Upper lobe of right lung (tissue), 1 donor: ENCODE measurements around the gene GRID2. TPM values are rescaled to one million over a fixed set of nuclear protein-coding genes. Genes with fewer than 3 reads are reported as not detected.

Source experiments
- ATAC-seq: fragments of 200-7000 bp; cut with Tn5 transposase; one replicate; pipeline ENCODE4 v1.9.1; 2020; ENCODE audit warnings: mild to moderate bottlenecking, moderate library complexity
- DNase-seq: peaks from one replicate; pipeline ENCODE4 v3.0.0-alpha.2; 2020
- H3K27ac ChIP-seq: fragments of 200-600 bp; one replicate; pipeline ENCODE4 v1.8.0; 2022
- H3K27me3 ChIP-seq: fragments of 200-600 bp; one replicate; pipeline ENCODE4 v1.8.0; 2022; ENCODE audit warnings: mild to moderate bottlenecking
- H3K36me3 ChIP-seq: fragments of 200-600 bp; one replicate; pipeline ENCODE4 v1.8.0; 2022
- H3K4me1 ChIP-seq: fragments of 200-600 bp; one replicate; pipeline ENCODE4 v1.8.0; 2022
- H3K4me3 ChIP-seq: fragments of 200-600 bp; one replicate; pipeline ENCODE4 v1.8.0; 2022; ENCODE audit warnings: mild to moderate bottlenecking
- H3K9me3 ChIP-seq: fragments of 200-600 bp; one replicate; pipeline ENCODE4 v1.8.0; 2022
- intact Hi-C: fragments of 100-400 bp; cut with DNase I; formaldehyde crosslinking; loops from one replicate; pipeline ENCODE4 v1.11.0; 2022
- total RNA-seq: library from RNA; stranded (reverse); fragmentation: NEBNext Ultra II Directional; extraction: Animal tissue kit (Norgen Biotek cat#: 25700); gene quantifications from one replicate; pipeline ENCODE4 v1.2.1, GENCODE V29; 2021
- TF ChIP-seq, protein P1 (sequence below): fragments of 200-600 bp; IDR thresholded peaks from one replicate; pipeline ENCODE4 v1.8.0; 2022; ENCODE audit warnings: antibody characterized with exemption
- donor health status: DM: no; HTN: yes; CAD: no; lungs with severe emphysema.

Gene GRID2
- total RNA-seq, 1 donor from 2014 or later = not detected

DNA sequence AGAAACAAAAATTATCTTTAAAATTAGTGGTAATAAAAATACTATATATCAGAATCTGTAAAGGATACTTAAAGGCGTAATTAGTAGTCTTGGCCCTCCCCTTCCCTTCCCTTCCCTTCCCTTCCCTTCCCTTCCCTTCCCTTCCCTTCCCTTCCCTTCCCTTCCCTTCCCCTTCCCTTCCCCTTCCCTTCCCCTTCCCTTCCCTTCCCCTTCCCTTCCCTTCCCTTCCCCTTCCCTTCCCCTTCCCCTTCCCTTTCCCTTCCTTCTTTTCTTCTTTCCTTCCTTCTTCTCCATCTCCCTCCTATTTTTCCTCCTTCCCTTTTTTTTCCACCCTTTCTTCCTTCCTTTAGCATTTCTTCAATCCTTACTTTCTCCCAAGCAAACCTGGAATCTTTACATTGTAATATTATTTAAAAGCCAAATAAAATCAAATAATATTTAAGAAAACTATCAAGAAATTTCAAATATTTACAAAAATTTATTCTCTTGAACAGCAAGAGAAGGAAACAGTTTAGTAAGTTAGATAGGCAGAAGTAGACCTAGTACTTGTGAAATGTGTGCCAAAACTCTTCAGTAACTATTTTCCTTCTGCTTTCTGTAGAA, 1145.0 kb downstream of the GRID2 start:
- ATAC-seq (no peak), DNase-seq (no peak)
- Histone ChIP-seq H3K36me3 (no peaks in the 10 kb centered on the region), H3K27ac (no peak overlapping the region), H3K4me1 (no peaks in the 10 kb centered on the region), H3K4me3 (no peak overlapping the region), H3K27me3 (no peaks in the 10 kb centered on the region), H3K9me3 (no peaks in the 10 kb centered on the region)
- intact Hi-C loops = no loop called here
- TF ChIP-seq, protein P1, sequence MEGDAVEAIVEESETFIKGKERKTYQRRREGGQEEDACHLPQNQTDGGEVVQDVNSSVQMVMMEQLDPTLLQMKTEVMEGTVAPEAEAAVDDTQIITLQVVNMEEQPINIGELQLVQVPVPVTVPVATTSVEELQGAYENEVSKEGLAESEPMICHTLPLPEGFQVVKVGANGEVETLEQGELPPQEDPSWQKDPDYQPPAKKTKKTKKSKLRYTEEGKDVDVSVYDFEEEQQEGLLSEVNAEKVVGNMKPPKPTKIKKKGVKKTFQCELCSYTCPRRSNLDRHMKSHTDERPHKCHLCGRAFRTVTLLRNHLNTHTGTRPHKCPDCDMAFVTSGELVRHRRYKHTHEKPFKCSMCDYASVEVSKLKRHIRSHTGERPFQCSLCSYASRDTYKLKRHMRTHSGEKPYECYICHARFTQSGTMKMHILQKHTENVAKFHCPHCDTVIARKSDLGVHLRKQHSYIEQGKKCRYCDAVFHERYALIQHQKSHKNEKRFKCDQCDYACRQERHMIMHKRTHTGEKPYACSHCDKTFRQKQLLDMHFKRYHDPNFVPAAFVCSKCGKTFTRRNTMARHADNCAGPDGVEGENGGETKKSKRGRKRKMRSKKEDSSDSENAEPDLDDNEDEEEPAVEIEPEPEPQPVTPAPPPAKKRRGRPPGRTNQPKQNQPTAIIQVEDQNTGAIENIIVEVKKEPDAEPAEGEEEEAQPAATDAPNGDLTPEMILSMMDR = no peak

DNA sequence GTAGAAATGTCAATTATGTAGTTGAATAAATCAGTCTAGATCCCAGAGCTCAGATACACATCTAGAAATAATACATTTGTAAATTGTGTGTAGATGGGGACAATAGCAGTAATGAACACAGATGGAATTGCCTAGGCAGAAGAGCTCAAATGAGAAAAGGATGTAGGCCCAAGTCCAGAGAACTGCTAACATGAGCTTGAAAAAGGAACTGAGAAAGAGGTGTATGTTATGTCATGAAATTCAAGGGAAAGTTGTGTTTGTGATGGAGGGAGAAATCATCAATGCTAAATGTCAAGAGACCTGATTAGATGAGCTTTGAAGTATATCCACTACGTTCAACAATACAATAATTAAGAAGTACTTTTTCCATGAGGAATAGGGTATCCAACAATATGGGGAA, 1148.2 kb downstream of the GRID2 start:
- Histone ChIP-seq H3K27ac (no peak overlapping the region), H3K27me3 (no peaks in the 10 kb centered on the region), H3K4me1 (no peaks in the 10 kb centered on the region), H3K9me3 (no peaks in the 10 kb centered on the region), H3K4me3 (no peak overlapping the region), H3K36me3 (no peaks in the 10 kb centered on the region)
- DNase-seq (no peak), ATAC-seq (no peak)
- TF ChIP-seq, protein P1 = no peak
- intact Hi-C loops = no loop called here

DNA sequence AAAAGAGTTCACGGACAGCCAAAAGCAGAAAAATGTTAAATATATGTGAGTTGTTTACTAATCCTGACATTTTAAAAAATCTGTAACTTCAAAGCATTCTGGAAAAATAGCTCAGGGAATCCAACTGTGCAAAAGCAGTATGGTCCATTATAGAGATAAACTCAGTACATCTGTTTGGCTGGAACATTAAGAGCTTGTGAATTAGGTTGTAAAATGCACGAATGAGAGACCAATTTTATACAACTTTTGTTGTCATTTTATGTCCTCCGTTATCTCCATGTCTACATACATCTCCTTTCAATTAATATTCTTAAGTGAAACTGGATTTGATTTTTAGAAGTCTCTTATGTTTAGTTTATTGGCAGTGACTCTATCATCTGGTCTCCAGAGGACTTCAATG, 1157.8 kb downstream of the GRID2 start:
- intact Hi-C loops = no loop called here
- Histone ChIP-seq H3K36me3 (no peaks in the 10 kb centered on the region), H3K9me3 (no peaks in the 10 kb centered on the region), H3K4me1 (no peaks in the 10 kb centered on the region), H3K4me3 (no peak overlapping the region), H3K27me3 (no peaks in the 10 kb centered on the region), H3K27ac (no peak overlapping the region)
- DNase-seq = no peak
- no peak for ATAC-seq
- TF ChIP-seq, protein P1 = no peak

DNA sequence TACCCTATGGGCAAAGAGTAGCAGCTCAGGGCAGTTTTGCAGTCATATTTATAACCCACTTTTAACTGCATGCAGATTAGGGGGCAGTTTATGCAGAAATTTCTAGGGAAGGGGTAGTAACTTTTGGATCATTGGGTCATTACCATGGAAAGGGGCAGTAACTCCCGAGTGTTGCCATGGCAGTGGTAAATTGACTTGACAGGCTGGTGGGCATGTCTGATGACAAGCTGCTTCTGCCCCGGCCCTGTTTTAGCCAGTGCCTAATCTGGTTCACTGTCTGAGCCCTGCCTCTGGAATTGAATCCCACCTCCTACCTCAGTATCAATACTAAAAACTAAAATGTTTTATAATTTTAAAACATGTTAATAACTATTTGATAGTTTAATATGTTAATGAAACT, 1162.7 kb downstream of the GRID2 start:
- TF ChIP-seq, protein P1 = no peak
- intact Hi-C loops = no loop called here
- ATAC-seq = no peak

DNA sequence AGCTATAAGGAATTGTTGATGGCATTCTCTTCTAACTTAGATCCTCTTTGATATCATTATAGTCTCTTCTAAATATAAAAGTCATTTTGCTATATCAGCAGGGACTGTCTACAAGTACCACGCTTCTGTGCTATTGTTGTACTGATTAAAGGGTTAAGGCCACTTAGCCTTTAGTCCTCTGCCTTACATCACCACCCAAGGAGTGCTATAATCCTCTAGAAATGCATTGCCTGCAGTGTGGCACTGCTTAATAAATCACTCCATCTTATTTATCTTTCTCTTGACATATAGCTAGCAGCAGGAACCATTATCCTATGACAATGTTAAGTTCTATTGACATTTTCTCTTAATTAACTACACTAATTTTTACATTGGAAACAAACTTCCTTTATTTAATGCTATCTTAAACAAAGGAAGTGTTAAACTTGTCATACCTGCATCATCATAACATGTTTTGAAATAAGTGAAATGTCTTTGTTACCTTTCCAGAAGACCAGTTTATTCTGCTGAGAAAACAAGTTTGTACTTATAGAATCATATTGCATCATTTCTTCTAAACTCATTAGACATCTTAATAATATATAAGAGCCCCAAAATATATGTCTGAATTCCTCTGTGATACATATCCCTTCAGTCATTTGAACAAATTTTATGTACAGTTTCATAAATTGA, 1163.9 kb downstream of the GRID2 start:
- no peak for ATAC-seq
- TF ChIP-seq, protein P1 = no peak
- H3K27ac ChIP-seq = no peak overlapping the region
- no peak for DNase-seq
- no peaks in the 10 kb centered on the region for H3K36me3 ChIP-seq
- H3K4me3 ChIP-seq = no peak overlapping the region
- intact Hi-C loops = no loop called here
- H3K4me1 ChIP-seq = no peaks in the 10 kb centered on the region
- H3K27me3 ChIP-seq = no peaks in the 10 kb centered on the region
- H3K9me3 ChIP-seq = no peaks in the 10 kb centered on the region

More for the DNA sequence above, 1162.7 kb downstream of the GRID2 start:
- Histone ChIP-seq H3K36me3 (no peaks in the 10 kb centered on the region), H3K27ac (no peak overlapping the region), H3K27me3 (no peaks in the 10 kb centered on the region), H3K4me3 (no peak overlapping the region), H3K9me3 (no peaks in the 10 kb centered on the region), H3K4me1 (no peaks in the 10 kb centered on the region)
- DNase-seq = no peak
